ENCODE data around the gene TMEM255B. TPM values are rescaled to one million over a fixed set of nuclear protein-coding genes. Genes with fewer than 3 reads are reported as not detected.
"Not testable (repeated sequence)": the region's sequence is repeated elsewhere in the genome, so short reads cannot be mapped to it uniquely, and the experiment has no call there.

TMEM255B gene
- total RNA-seq, 1 experiment from 2014 or later, result 4.7 TPM

- ATAC-seq (no peak), DNase-seq (ENCODE audit: low spot score) (no peak)
- no peak overlapping the region for H3K4me3 Mint-ChIP-seq
- no peak overlapping the region for H3K27ac Mint-ChIP-seq
- H3K4me1 Mint-ChIP-seq, result no peaks in the 10 kb centered on the region
- peaks cover 19% of the 10 kb centered on the region for H3K36me3 Mint-ChIP-seq
- ChIA-PET CTCF (no interaction called here), POLR2A (no interaction called here)
- H3K27me3 Mint-ChIP-seq (ENCODE audit: low read depth), result no peaks in the 10 kb centered on the region
- no peaks in the 10 kb centered on the region for H3K9me3 Mint-ChIP-seq
- no peak for TF ChIP-seq FOXP4 (CRISPR knock-in tag; IDR thresholded peaks at IDR 0.05)
- no peak for TF ChIP-seq PRDM15 (CRISPR knock-in tag; IDR thresholded peaks at IDR 0.05)
- no peak for TF ChIP-seq HMGA2 (CRISPR knock-in tag; IDR thresholded peaks at IDR 0.05)
- no peak for TF ChIP-seq ZNF281 (CRISPR knock-in tag; IDR thresholded peaks at IDR 0.05)
- TF ChIP-seq GTF2I (CRISPR knock-in tag; conservative IDR thresholded peaks at IDR 0.05), result no peak
- no peak for TF ChIP-seq GRHL2 (CRISPR knock-in tag; IDR thresholded peaks at IDR 0.05; ENCODE audit: insufficient replicate concordance, severe bottlenecking)
- no peak for TF ChIP-seq TEAD1 (CRISPR knock-in tag; IDR thresholded peaks at IDR 0.05)
- no peak for TF ChIP-seq NFE2L1 (CRISPR knock-in tag; IDR thresholded peaks at IDR 0.05)
- TF ChIP-seq PREB (CRISPR knock-in tag; IDR thresholded peaks at IDR 0.05; ENCODE audit: borderline replicate concordance), result no peak
- no peak for TF ChIP-seq GABPB1 (CRISPR knock-in tag; IDR thresholded peaks at IDR 0.05)
Measured at GRCh38 chr13:113828282-113828825, 69.3 kb downstream of the TMEM255B start.

GRCh38 chr13:113830426-113830950, 71.5 kb downstream of the TMEM255B start:
- H3K9me3 Mint-ChIP-seq; ATAC-seq; DNase-seq (ENCODE audit: low spot score); CTCF ChIA-PET; H3K27ac Mint-ChIP-seq; H3K4me3 Mint-ChIP-seq; H3K27me3 Mint-ChIP-seq (ENCODE audit: low read depth); POLR2A ChIA-PET; H3K4me1 Mint-ChIP-seq: not testable (repeated sequence)
- H3K36me3 Mint-ChIP-seq, result peaks cover 21% of the 10 kb centered on the region

- Mint-ChIP-seq H3K27ac (no peak overlapping the region), H3K9me3 (no peaks in the 10 kb centered on the region), H3K27me3 (ENCODE audit: low read depth) (no peaks in the 10 kb centered on the region), H3K36me3 (peaks cover 21% of the 10 kb centered on the region), H3K4me1 (peaks cover 3% of the 10 kb centered on the region; the same call in 1 of the 2 replicates), H3K4me3 (no peak overlapping the region)
- CTCF ChIA-PET, result no interaction called here
- ATAC-seq (no peak), DNase-seq (ENCODE audit: low spot score) (no peak)
- POLR2A ChIA-PET, result no interaction called here
- TF ChIP-seq ZNF512 (CRISPR knock-in tag; IDR thresholded peaks at IDR 0.05; ENCODE audit: borderline replicate concordance), result no peak
- TF ChIP-seq JAZF1 (CRISPR knock-in tag; IDR thresholded peaks at IDR 0.05), result no peak
- no peak for TF ChIP-seq E2F4 (CRISPR knock-in tag; IDR thresholded peaks at IDR 0.05; ENCODE audit: borderline replicate concordance, low read depth)
- no peak for TF ChIP-seq TEAD1 (CRISPR knock-in tag; IDR thresholded peaks at IDR 0.05)
- no peak for TF ChIP-seq NR1H2 (CRISPR knock-in tag; IDR thresholded peaks at IDR 0.05)
- TF ChIP-seq ZNF232 (CRISPR knock-in tag; IDR thresholded peaks at IDR 0.05), result no peak
- TF ChIP-seq ELF4 (CRISPR knock-in tag; IDR thresholded peaks at IDR 0.05; ENCODE audit: low read depth), result no peak
- TF ChIP-seq FOXP4 (CRISPR knock-in tag; IDR thresholded peaks at IDR 0.05), result no peak
- no peak for TF ChIP-seq EMX1 (CRISPR knock-in tag; IDR thresholded peaks at IDR 0.05)
Measured at GRCh38 chr13:113831061-113831460, 72.0 kb downstream of the TMEM255B start.
